Measurements from ENCODE around the gene CLN5. TPM values are rescaled to one million over a fixed set of nuclear protein-coding genes. Genes with fewer than 3 reads are reported as not detected.

CLN5 gene
- total RNA-seq, 1 experiment from 2014 or later = 10.7 TPM

- no peak overlapping the region for H2AFZ ChIP-seq
- peaks cover 26% of the 10 kb centered on the region for H3K4me1 ChIP-seq (replicated peaks; ENCODE audit: insufficient read depth)
- H3K79me2 ChIP-seq (ENCODE audit: low read depth) = no peaks in the 10 kb centered on the region
- no peaks in the 10 kb centered on the region for H3K27me3 ChIP-seq (ENCODE audit: insufficient read depth, low read depth)
- DNase-seq = no peak
- H3K4me2 ChIP-seq = no peak overlapping the region
- ChIA-PET POLR2A (ENCODE audit: unreplicated experiment) (no interaction called here), CTCF (interaction anchor here (0.6 kb wide), 1 partner anchor 1591 kb away, joined by 3 read pairs; no protein-coding TSS in a partner anchor)
- intact Hi-C loops (cut with micrococcal nuclease; ENCODE audit: unreplicated experiment) = loop anchor here (10.0 kb wide), 1 partner anchor 65 kb away; no protein-coding TSS in a partner anchor
- no peaks in the 10 kb centered on the region for H3K9me3 ChIP-seq (ENCODE audit: insufficient read depth, low read depth)
- no TSS peak for BruUV-seq (replicated peaks)
- H3K27ac ChIP-seq = no peak overlapping the region
- TF ChIP-seq EZH2 (IDR thresholded peaks at IDR 0.05; ENCODE audit: low read depth) (no peak), CTCF (conservative IDR thresholded peaks at IDR 0.05) (no peak)
- H4K20me1 ChIP-seq (ENCODE audit: insufficient read depth) = no peaks in the 10 kb centered on the region
- H3K36me3 ChIP-seq (ENCODE audit: low read depth) = no peaks in the 10 kb centered on the region
- H3K9me2 ChIP-seq (ENCODE audit: insufficient read depth) = no peaks in the 10 kb centered on the region
- no peak overlapping the region for H3K4me3 ChIP-seq
- H3F3A ChIP-seq (ENCODE audit: insufficient read depth, low read depth) = peaks cover 15% of the 10 kb centered on the region
Measured at GRCh38 chr13:76969488-76970365, 22.2 kb upstream of the CLN5 start.

- no peak overlapping the region for H3K4me2 ChIP-seq
- CTCF ChIA-PET = no interaction called here
- no peak overlapping the region for H2AFZ ChIP-seq
- peaks cover 9% of the 10 kb centered on the region for H3F3A ChIP-seq (ENCODE audit: insufficient read depth, low read depth)
- DNase-seq = no peak
- intact Hi-C loops (cut with micrococcal nuclease; ENCODE audit: unreplicated experiment) = loop anchor here (10.0 kb wide), 1 partner anchor 66 kb away; no protein-coding TSS in a partner anchor
- no TSS peak for BruUV-seq (replicated peaks)
- no peak for TF ChIP-seq CTCF (conservative IDR thresholded peaks at IDR 0.05)
- no peak for TF ChIP-seq EZH2 (IDR thresholded peaks at IDR 0.05; ENCODE audit: low read depth)
- no peak overlapping the region for H3K4me3 ChIP-seq
- no peaks in the 10 kb centered on the region for H3K27me3 ChIP-seq (ENCODE audit: insufficient read depth, low read depth)
- POLR2A ChIA-PET (ENCODE audit: unreplicated experiment) = no interaction called here
- no peaks in the 10 kb centered on the region for H3K36me3 ChIP-seq (ENCODE audit: low read depth)
- H4K20me1 ChIP-seq (ENCODE audit: insufficient read depth) = no peaks in the 10 kb centered on the region
- peaks cover 20% of the 10 kb centered on the region for H3K4me1 ChIP-seq (replicated peaks; ENCODE audit: insufficient read depth)
- no peaks in the 10 kb centered on the region for H3K9me3 ChIP-seq (ENCODE audit: insufficient read depth, low read depth)
- H3K27ac ChIP-seq = no peak overlapping the region
- H3K79me2 ChIP-seq (ENCODE audit: low read depth) = no peaks in the 10 kb centered on the region
- H3K9me2 ChIP-seq (ENCODE audit: insufficient read depth) = no peaks in the 10 kb centered on the region
Measured at GRCh38 chr13:76971215-76971614, 20.7 kb upstream of the CLN5 start.

- Histone ChIP-seq H3K36me3 (ENCODE audit: low read depth) (no peaks in the 10 kb centered on the region), H3K9me3 (ENCODE audit: insufficient read depth, low read depth) (no peaks in the 10 kb centered on the region), H3K27me3 (ENCODE audit: insufficient read depth, low read depth) (no peaks in the 10 kb centered on the region), H4K20me1 (ENCODE audit: insufficient read depth) (no peaks in the 10 kb centered on the region), H3K79me2 (ENCODE audit: low read depth) (no peaks in the 10 kb centered on the region), H3K27ac (no peak overlapping the region), H3K4me1 (replicated peaks; ENCODE audit: insufficient read depth) (peaks cover 19% of the 10 kb centered on the region), H2AFZ (no peak overlapping the region), H3K4me2 (no peak overlapping the region), H3K4me3 (no peak overlapping the region), H3F3A (ENCODE audit: insufficient read depth, low read depth) (peaks cover 15% of the 10 kb centered on the region; the same call in 1 of the 2 replicates), H3K9me2 (ENCODE audit: insufficient read depth) (no peaks in the 10 kb centered on the region)
- intact Hi-C loops (cut with micrococcal nuclease; ENCODE audit: unreplicated experiment) = loop anchor here (10.0 kb wide), 1 partner anchor 67 kb away; no protein-coding TSS in a partner anchor
- DNase-seq = no peak
- ChIA-PET CTCF (no interaction called here), POLR2A (ENCODE audit: unreplicated experiment) (no interaction called here)
- TF ChIP-seq EZH2 (IDR thresholded peaks at IDR 0.05; ENCODE audit: low read depth) (no peak), CTCF (conservative IDR thresholded peaks at IDR 0.05) (no peak)
- no TSS peak for BruUV-seq (replicated peaks)
Measured at GRCh38 chr13:76971851-76972829, 19.7 kb upstream of the CLN5 start.
